ENCODE results near the gene MYOCD.

The MYOCD gene

GRCh38 chr17:12745486-12745885, 79.8 kb downstream of the MYOCD start:
- DNase-seq (ENCODE audit: low read depth in 2 of 2), result no peak

- DNase-seq (ENCODE audit: low read depth in 2 of 2), result no peak
These were observed 91.1 kb downstream of the MYOCD start for GRCh38 chr17:12756786-12757185.

GRCh38 chr17:12759090-12759489, 93.4 kb downstream of the MYOCD start:
- no peak for DNase-seq (ENCODE audit: low read depth in 2 of 2)

DNA sequence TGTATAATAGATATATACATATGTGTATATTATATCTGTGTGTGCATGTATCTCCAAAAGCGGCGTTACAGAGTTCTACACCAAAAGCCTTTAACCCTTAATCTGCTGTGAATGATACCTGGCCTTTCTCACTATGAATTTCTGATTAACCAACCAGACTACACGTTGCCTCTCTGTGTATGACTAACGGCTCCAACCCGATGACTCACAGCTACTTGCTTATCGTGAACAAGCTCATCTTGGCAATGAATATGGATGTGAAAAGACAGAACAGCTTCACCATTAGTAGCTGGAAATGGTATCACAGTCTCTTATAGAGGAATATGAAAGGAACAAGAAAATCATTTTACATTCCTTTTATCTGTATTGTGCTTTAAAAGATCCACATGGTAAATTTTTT, 99.9 kb downstream of the MYOCD start:
- DNase-seq (ENCODE audit: low read depth in 2 of 2), result no peak

GRCh38 chr17:12768255-12768654, 102.6 kb downstream of the MYOCD start:
- DNase-seq (ENCODE audit: low read depth in 2 of 2), result no peak

GRCh38 chr17:12769981-12770380, 104.3 kb downstream of the MYOCD start:
- no peak for DNase-seq (ENCODE audit: low read depth in 2 of 2)

- DNase-seq (ENCODE audit: low read depth in 2 of 2), result no peak
These were observed 107.5 kb downstream of the MYOCD start for GRCh38 chr17:12773153-12773552.

DNA sequence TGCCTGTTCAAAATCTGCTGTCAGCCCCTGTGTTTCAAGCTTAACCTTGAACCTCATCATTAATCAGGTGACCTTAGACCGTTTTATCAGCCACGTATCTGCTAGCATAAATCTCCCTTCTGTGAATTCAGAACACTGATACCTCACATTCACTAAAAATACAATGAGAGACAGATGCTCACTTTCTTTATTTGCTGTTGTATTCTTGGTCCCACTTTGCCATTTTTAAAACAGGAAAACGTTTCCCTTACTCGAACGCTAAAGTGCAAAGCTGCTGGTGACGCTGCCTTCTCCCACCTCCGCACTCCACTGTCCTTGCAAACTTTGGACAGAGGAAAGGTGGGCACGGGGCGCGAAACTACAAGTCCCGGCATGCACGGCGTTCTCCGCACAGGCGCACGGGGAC, 123.4 kb downstream of the MYOCD start:
- no peak for DNase-seq (ENCODE audit: low read depth in 2 of 2)

DNA sequence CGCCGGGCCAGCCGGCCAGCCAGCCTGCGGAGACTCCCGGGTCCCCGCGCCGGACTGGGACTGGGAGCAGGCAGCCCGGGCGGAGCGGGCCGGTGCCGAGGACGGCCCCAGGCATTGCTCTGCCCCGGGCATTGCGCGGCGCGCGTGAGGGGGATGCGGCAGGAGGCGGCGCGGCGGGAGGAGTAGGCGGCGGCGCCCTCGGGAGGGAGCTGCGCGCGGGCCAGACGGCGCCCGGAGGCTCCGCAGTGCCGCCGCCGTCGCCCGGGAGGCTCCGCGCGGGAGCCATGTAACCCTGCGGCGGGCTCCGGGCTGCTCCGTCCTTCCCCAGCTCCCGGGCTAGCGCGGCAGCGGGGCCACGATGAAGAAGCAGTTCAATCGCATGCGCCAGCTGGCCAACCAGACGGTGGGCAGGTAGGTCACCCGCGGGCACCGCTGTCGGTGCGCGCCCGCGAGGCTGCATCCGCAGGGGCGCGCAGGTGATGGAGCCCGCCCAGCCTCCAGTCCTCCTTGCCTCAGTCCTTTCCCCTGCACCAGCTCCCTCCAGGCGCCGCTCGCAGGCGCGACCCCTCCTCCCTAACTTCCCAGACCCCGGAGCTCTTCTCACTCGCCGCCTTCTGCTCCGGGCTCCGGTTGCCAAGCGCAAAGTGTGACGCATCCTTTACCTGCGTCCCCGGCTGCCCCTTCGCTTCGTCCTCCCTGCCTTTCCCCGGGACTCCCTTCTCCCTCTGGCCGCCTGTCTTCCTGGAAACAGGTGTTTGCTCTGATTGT, 124.0 kb downstream of the MYOCD start, which contains the start of gene ARHGAP44:
TSS of gene ARHGAP44 (plus strand) at position 18 of the 768 bp plus-strand sequence. CDS start at position 359, 341 bp downstream.
- DNase-seq (ENCODE audit: low read depth in 2 of 2), result no peak

DNA sequence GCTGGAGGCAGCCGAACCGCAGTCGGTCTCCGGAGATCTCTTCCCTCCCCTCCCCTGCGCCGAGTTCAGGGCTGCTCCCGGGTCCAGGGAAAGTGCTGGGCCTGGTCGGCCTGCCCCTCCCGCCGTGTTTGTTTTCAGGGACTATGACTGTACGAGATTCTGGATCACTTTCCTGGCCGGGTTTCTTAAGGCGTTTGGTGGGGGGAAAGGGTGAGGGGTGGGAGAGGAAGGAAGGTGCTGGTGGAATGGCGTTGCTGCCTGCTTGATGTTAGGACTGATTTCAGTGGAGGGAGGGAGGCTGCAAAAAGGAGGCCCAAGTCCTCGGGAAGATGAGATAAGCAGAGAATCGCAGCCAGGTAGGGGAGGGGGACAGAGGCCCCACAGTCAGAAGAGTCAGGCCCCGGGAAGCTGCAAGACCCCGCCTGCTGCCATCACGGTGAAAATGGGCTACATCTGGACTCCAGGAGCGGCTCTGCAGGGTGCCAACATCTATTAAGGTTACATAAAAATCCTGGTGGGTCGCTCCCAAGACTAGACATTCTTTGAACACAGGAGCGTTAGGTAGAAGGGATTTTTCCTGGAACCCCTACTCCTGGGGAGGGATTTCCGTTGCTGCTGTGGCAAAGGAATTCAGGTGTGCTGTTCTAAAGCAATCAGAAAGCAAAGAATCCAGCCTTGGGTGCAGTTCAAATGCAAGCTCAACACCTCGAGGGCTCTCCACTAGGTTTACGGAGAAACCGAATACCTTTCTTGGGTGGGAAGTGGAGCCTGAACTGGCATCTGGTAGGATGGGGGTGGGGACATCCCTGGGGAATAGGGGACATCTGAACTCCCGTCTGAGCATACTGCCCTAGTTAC, 124.8 kb downstream of the MYOCD start:
- no peak for DNase-seq (ENCODE audit: low read depth in 2 of 2)

DNA sequence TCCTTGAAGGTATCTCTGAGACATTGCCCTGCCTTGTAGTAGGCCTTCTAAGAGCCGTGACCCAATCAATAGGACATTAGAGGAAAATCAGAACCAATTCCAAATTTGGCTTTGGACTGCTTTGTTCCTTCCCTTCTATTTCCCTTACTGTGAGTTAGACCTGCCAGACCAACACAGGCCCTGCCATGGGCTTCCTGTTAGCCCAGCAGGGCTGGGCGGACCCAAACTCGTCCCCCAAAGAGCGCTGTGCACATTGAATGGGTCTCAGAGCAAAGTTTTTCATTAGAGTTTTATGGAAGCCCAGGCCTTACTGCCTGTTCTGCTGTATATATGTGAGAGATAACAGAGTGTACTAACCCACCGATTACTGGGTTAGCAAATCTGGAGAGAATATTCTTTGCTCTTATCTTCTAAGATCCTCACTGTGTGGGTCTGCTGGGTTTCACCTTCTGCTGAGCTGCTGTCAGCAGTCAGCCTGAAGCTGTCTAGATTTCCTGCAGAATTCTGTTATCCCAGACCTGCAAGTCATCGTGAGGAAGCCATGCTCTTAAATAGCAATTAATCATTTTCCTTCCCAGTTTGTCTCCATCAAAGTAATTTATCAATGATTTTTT, 129.3 kb downstream of the MYOCD start:
- no peak for DNase-seq (ENCODE audit: low read depth in 2 of 2)

DNA sequence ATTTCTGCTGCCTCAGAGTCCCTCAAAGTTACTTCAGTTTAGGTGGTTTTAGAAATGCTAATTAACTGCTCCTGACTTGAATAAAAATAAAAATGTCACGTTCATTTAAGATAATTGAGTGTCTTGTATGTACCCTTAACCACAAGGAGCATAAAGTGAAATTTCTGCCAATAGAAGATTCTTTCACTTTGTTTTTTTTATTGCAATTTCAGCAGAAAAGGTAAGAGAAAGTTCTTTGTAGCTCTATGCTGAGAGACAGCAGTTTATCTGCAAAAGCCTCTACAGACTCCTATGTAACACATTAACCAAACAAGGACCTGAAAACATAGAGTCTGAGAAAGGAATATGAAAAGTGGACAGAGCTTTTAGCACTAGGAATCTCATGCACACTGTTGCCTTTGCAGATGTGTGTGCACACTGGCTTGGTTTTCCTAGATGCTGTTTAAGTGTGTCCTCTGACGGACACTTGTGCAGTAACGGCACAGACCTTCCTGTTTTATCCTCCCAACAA, 135.2 kb downstream of the MYOCD start:
- DNase-seq (ENCODE audit: low read depth in 2 of 2), result no peak

- DNase-seq (ENCODE audit: low read depth in 2 of 2), result no peak
These were observed 140.9 kb downstream of the MYOCD start for GRCh38 chr17:12806630-12807029.

- DNase-seq (ENCODE audit: low read depth in 2 of 2), result no peak
These were observed 143.0 kb downstream of the MYOCD start for GRCh38 chr17:12808723-12809122.

DNA sequence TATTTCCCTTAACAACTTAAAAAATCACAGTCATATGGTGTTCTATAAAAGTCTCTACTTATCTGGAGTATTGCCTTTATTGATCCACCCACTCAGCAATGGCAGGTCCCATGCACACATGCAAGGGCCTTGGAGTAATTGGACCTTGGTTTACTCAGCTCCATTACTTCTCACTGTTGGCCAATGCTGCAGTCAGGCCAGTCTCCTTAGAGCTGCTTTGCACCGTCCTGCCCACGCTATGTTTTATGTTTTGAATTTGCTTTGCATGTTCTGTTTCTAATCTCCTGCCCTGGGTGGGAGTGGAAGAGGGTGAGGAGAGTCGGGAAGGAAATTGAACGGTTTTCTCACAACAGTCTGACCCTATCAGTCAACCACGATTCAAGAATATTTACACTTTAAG, 147.2 kb downstream of the MYOCD start:
- DNase-seq (ENCODE audit: low read depth in 2 of 2), result no peak

GRCh38 chr17:12813664-12814063, 148.0 kb downstream of the MYOCD start:
- DNase-seq (ENCODE audit: low read depth in 2 of 2), result no peak

DNA sequence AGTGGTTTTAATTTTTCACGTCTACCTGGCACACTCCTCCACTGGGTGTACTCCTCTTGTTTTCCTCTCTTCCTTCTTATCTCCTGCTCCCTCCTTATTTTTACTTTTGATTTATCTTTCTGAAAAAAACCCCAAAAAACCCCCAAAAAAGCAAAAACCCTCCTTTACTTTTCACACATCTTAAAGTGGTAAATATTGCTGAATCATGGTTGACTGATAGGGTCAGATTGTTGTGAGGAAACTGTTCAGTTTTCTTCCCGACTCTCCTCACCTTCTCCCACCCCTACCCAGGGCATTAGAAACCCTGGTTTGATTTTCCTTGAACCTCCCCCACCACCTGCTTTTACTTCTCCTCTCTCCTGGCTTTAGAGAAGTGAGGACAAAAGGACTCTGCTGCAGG, 149.0 kb downstream of the MYOCD start:
- no peak for DNase-seq (ENCODE audit: low read depth in 2 of 2)

DNA sequence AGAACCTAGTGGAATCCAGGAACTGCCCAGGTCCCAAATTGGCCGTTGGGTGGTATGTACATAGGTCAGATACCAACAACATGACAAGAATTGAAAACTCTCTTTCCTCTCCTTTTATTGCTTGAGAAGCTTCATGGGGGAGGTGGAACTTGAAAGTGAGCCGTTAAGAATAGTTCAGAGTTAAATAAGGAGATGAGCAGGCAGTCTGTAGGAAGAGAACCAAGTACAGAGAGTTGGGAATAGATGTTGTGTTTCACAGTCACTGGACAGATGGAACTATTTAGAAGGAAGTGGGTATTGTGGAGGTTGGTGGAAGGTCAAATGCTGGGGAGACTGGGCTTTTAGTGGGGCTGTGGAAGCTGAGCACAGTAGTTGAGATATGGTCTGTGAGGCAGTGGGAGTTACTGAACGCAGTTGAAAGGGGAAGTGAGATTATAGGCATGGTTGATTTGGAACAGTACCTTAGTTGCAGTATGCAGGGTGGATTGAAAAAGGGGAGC, 150.0 kb downstream of the MYOCD start:
- DNase-seq (ENCODE audit: low read depth in 2 of 2), result no peak

All from activated CD8-positive, alpha-beta memory T cell treated with anti-CD3 and anti-CD28 coated beads for 4 hours (primary cell).